COLO829 (cell line): Measurements from ENCODE around the gene ST8SIA5.

Experiments used
- DNase-seq: peaks from one replicate; pipeline ENCODE4 v3.0.0; 2012; ENCODE audit warnings: low spot score

ST8SIA5 gene

GRCh38 chr18:46672062-46672970 is 84.5 kb downstream of the ST8SIA5 start:
- no peak for DNase-seq

GRCh38 chr18:46668694-46669093 is 88.2 kb downstream of the ST8SIA5 start:
- no peak for DNase-seq

GRCh38 chr18:46668135-46668534 is 88.7 kb downstream of the ST8SIA5 start:
- no peak for DNase-seq

- no peak for DNase-seq
These were observed 93.3 kb downstream of the ST8SIA5 start for GRCh38 chr18:46663539-46663938.

DNA sequence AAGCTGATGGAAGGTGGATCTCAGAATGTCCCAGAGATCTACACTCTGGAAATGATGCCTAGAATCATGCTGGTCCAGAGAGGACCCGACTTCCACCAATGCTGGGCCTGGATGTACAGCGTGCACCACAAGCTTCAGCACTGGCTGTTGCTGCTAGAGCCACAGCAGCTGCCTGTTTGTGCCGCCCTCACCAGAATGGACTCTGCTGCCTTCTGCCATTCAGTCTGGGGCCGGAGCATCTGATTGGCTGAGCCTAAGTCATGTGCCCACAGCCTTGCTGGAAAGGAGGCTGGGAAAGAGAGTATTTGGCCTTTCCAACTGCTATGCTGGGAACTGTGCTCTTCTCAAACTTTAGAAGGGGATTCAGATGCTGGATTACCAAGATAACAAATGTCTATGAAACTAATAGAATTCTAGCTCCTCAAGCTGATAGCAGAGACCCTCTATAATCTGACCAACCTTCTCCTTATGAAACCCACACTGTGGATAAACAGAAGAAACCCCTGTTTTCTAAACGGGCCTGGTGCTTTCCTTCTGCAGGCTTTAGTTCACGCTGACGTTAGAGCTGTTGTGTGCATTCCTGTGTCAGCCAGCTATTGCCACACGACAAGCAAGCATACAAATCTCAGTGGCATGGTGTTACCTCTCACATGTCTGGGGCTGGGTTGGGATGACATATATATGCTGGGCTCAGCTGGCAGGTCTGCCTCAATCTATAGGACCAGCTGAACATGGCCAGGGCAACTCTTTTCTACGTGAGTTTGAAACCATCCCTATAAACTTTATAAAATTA is 95.7 kb downstream of the ST8SIA5 start:
- peak; percentile 21 for DNase-seq

DNA sequence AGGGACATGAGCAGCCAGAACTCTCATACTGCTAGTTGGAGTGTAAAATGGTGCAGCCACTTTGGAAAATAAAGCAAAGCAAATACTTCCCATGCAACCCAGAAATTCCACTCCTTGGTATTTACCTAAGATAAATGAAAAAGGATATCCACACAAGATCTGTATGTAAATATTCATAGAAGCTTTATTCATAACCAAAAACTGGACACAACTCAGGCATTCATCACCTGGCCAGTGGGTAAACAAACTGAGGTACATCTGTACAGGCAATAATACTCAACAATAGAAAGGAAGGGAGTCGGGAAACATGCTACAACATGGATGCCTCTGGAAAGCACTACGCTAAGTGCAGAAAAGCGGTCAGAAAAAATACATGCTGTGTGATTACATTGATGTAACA is 97.4 kb downstream of the ST8SIA5 start:
- DNase-seq = no peak

DNA sequence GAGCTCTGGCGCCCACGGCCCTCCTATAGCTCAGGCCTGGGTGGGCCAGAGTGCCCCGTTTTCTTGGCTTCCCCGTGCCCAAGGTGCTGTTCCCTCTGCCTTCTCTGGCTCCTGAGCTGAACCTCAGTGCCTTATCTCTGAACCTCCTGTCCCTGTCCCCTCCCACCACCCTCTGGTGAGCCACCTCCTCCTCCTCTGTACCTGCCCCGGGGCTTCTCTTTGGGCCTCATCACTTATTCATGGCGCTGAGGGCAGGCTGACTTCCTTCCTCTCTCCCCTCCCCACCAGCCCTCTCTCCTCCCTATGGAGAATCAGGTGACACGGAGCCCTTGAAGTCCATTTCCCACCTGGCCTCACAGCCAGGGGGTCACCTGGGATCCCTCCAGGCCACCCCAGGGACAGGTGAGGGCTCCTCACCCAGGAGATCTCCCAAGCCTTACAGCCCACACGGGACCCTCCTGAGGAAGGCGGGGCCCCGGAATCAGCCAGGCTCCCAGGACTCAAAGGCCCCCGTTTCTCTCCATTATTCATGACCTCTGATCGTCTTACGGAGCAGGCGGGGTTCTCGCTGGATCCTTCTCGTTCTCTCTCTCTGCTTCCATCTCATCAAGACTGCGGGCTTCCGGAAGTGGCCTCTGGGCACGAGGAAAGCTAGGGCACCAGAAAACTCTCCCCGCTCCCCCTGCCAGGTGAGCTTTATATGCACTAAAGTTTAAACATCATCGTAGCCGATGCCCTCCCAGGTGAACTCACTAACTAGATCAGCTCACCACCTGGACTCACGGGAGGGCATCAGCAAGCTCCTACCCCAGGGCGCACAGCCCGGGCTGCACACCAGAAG is 99.5 kb downstream of the ST8SIA5 start, which contains the start of gene LOXHD1:
Gene LOXHD1 (minus strand): TSS at position 106 of the 841 bp plus-strand sequence. CDS start 187 bp downstream, outside the sequence.
- DNase-seq = no peak

GRCh38 chr18:46656326-46657114 is 100.3 kb downstream of the ST8SIA5 start:
- DNase-seq = no peak

GRCh38 chr18:46652372-46652771 is 104.5 kb downstream of the ST8SIA5 start:
- no peak for DNase-seq

- no peak for DNase-seq
These were observed 106.2 kb downstream of the ST8SIA5 start for GRCh38 chr18:46650681-46651080.

DNA sequence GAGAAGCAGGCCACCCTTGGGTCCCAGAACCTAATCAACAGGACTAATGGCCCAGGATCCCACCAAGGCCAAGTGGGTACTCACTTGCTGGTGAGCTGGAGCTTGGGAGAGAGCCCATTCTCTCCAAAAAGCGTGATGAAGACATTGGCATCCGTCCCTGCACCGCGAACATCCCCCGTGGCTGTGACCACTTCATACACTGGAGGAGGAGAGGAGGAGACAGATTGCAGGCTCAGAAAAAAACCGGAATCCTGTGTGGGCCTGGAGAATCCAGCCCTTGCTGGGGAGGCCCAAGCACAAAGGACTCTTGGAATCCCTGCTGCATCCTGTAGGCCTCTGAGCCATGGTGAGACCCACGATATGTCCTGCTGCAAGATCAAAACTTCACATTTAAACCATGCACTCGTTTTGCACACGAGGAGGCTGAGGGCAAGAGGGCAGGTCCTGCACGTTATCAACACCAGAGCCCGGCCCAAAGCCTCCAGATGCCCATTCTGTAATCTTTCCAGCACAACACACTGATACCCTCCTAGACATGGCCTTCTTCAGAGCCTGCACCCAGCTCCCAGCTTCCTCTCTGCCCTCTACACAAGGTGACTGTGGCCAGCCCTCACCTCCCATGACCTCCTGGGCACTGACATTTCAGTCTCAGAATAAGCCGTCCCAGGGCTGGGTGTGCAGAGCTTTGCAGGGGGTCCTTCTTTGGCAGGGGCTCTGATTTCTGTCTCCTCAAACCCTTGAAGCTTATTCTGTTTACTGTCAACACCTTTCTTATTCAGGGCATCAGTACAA is 107.6 kb downstream of the ST8SIA5 start:
- DNase-seq = no peak

- no peak for DNase-seq
These were observed 110.4 kb downstream of the ST8SIA5 start for GRCh38 chr18:46646468-46646867.

- DNase-seq = no peak
These were observed 114.3 kb downstream of the ST8SIA5 start for GRCh38 chr18:46642561-46642960.

- DNase-seq = no peak
These were observed 114.9 kb downstream of the ST8SIA5 start for GRCh38 chr18:46641917-46642316.

GRCh38 chr18:46639386-46639785 is 117.5 kb downstream of the ST8SIA5 start:
- no peak for DNase-seq

DNA sequence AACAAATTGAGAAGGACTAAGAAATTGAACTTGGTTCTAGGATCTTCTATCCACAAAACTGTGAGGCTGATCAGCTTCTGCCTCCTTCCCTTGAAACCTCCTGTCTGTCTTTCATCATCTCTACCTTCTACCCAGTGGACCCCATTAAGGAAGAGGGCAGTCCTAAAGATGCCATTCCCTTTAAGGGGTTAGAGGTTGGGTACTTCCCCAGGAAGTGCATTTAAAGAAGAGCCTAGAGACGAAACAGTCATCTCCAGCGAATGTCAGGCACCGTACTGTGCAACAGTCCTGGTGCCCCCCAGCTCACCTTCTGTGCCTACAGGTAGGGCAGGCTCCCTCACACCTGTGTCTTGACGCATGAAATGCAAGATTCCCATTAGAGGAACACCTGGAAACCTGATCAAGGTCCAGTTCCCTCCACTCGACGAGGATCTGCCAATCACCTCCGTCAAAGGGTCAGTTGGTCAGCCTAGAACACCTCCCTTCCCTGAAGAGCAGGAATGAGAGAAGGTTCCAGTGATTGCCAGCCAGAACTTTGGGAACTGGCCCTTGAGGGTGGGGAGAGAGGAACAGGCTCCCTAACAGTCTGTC is 120.7 kb downstream of the ST8SIA5 start:
- DNase-seq = no peak

DNA sequence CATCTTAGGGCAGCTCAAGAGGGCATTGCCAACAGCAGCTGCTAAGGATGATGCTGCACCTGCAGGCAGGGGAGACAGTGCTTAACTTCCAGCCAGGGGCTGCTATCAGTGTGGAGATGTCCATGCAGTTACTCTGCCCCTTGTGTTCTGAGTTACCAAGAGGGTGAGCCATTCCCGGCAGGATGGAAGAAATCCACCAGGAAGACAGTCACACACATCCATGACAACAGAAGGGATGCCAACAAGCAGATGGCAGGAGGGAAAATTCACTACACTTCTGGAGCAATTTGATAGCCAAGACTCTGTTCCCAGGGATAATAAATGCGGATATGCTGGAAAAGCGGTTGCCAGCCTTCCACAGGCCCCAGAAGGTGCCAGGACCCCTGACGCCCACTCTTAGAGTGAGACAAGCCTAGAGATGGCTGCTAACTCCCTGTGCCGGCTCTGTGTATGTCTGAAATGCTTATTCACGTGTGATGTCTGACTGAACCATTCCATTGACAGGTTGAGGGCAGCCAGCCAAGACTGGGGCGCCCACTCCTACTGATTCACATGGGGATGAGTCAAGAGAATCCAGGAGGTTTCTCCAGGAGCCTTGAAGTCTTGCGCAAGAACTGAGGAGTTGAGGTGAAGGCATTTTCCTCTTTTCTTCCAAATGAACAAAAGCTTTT is 124.3 kb downstream of the ST8SIA5 start:
- DNase-seq = peak; percentile 88

GRCh38 chr18:46630991-46631390 is 125.9 kb downstream of the ST8SIA5 start:
- DNase-seq = no peak

- DNase-seq = no peak
These were observed 126.7 kb downstream of the ST8SIA5 start for GRCh38 chr18:46630160-46630559.
